ENCODE data around the gene POLR3A.

DNA sequence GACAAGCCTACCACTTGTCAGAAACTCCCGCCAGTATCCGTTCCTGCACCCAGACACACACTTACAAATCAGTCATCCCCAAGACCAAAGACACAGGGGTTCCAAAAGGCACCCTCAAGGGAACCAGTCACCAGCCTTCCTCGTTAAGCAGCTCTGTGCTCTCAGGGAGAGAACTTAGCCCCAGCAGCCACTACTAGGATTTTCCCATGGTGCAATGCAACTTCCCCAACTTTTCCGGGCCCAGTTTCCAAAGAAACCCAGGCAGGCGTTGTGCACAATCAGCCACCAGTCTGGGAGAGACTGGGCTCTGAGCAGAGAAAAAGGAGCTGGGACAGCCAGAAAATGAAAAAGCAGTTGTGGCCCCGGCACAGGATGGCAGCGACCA lies 103.9 kb downstream of the POLR3A start:
- TF ChIP-seq, protein P1, sequence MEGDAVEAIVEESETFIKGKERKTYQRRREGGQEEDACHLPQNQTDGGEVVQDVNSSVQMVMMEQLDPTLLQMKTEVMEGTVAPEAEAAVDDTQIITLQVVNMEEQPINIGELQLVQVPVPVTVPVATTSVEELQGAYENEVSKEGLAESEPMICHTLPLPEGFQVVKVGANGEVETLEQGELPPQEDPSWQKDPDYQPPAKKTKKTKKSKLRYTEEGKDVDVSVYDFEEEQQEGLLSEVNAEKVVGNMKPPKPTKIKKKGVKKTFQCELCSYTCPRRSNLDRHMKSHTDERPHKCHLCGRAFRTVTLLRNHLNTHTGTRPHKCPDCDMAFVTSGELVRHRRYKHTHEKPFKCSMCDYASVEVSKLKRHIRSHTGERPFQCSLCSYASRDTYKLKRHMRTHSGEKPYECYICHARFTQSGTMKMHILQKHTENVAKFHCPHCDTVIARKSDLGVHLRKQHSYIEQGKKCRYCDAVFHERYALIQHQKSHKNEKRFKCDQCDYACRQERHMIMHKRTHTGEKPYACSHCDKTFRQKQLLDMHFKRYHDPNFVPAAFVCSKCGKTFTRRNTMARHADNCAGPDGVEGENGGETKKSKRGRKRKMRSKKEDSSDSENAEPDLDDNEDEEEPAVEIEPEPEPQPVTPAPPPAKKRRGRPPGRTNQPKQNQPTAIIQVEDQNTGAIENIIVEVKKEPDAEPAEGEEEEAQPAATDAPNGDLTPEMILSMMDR (IDR thresholded peaks at IDR 0.05): no peak
- no peak for TF ChIP-seq POLR2A (IDR thresholded peaks at IDR 0.05)

Measured in esophagus squamous epithelium (tissue), 4 donors.